H9 (cell line): ENCODE results near the gene STX16. TPM values are rescaled to one million over a fixed set of nuclear protein-coding genes. Genes with fewer than 3 reads are reported as not detected.

Source experiments
- DNase-seq: peaks from one replicate; pipeline ENCODE4 v3.0.0-alpha.2; 2017
- H2AFZ ChIP-seq: one replicate; pipeline ENCODE4 v1.6.1; 2013; ENCODE audit warnings: mild to moderate bottlenecking, low read length, control low read depth, moderate library complexity
- H2AK5ac ChIP-seq: 2 replicates; pipeline ENCODE4 v1.6.1; 2013; ENCODE audit warnings: low read length, control low read depth, mixed read lengths; ENCODE audit not compliant: insufficient read length
- H2BK120ac ChIP-seq: one replicate; pipeline ENCODE4 v1.6.1; 2013; ENCODE audit warnings: low read depth, mild to moderate bottlenecking, low read length, control low read depth, inconsistent platforms; ENCODE audit not compliant: poor library complexity, severe bottlenecking
- H2BK12ac ChIP-seq: 2 replicates; pipeline ENCODE4 v1.6.1; 2013; ENCODE audit warnings: low read length, control low read depth, mixed read lengths, low read depth; ENCODE audit not compliant: insufficient read length
- H2BK15ac ChIP-seq: 2 replicates; pipeline ENCODE4 v1.6.1; 2013; ENCODE audit warnings: low read depth, low read length, control low read depth
- H2BK20ac ChIP-seq: one replicate; pipeline ENCODE4 v1.6.1; 2013; ENCODE audit warnings: low read depth, mild to moderate bottlenecking, low read length, control low read depth, inconsistent platforms; ENCODE audit not compliant: poor library complexity, severe bottlenecking
- H2BK5ac ChIP-seq: 2 replicates; pipeline ENCODE4 v1.6.1; 2013; ENCODE audit warnings: low read length, control low read depth, mixed read lengths; ENCODE audit not compliant: insufficient read length
- H3K14ac ChIP-seq: 2 replicates; pipeline ENCODE4 v1.6.1; 2013; ENCODE audit warnings: low read length, control low read depth; ENCODE audit not compliant: insufficient read depth
- H3K18ac ChIP-seq: 2 replicates; pipeline ENCODE4 v1.6.1; 2013; ENCODE audit warnings: low read depth, mild to moderate bottlenecking, mixed read lengths, low read length, control low read depth; ENCODE audit not compliant: insufficient read length
- H3K23ac ChIP-seq: 2 replicates; pipeline ENCODE4 v1.6.1; 2013; ENCODE audit warnings: low read length, control low read depth, mixed read lengths, low read depth; ENCODE audit not compliant: insufficient read length
- H3K23me2 ChIP-seq: 2 replicates; pipeline ENCODE4 v1.6.1; 2013; ENCODE audit warnings: low read depth, mild to moderate bottlenecking, mixed read lengths, low read length, control low read depth; ENCODE audit not compliant: insufficient read length, poor library complexity, severe bottlenecking
- H3K27ac ChIP-seq: 2 replicates; pipeline ENCODE4 v1.5.1; 2013; ENCODE audit warnings: low read length, control low read depth, mixed read lengths, low read depth; ENCODE audit not compliant: insufficient read length
- H3K27me3 ChIP-seq: 2 replicates; pipeline ENCODE4 v1.6.1; 2013; ENCODE audit warnings: low read length, control low read depth, inconsistent platforms; ENCODE audit not compliant: insufficient read depth
- H3K4ac ChIP-seq: 2 replicates; pipeline ENCODE4 v1.6.1; 2013; ENCODE audit warnings: low read depth, mild to moderate bottlenecking, control low read depth, inconsistent platforms, low read length, moderate library complexity
- H3K4me1 ChIP-seq: 2 replicates; pipeline ENCODE4 v1.6.1; 2013; ENCODE audit warnings: low read length, control low read depth, inconsistent platforms; ENCODE audit not compliant: insufficient read depth
- H3K4me2 ChIP-seq: 2 replicates; pipeline ENCODE4 v1.6.1; 2013; ENCODE audit warnings: low read length, control low read depth, mixed read lengths; ENCODE audit not compliant: insufficient read length, insufficient read depth
- H3K56ac ChIP-seq: 2 replicates; pipeline ENCODE4 v1.6.1; 2013; ENCODE audit warnings: low read depth, mild to moderate bottlenecking, mixed read lengths, low read length, control low read depth; ENCODE audit not compliant: insufficient read length
- H3K79me1 ChIP-seq: 2 replicates; pipeline ENCODE4 v1.6.1; 2013; ENCODE audit warnings: low read depth, mild to moderate bottlenecking, moderate library complexity, low read length, control low read depth, inconsistent platforms; ENCODE audit not compliant: insufficient read depth, poor library complexity, severe bottlenecking
- H3K79me2 ChIP-seq: 2 replicates; pipeline ENCODE4 v1.6.1; 2013; ENCODE audit warnings: low read length, control low read depth, inconsistent platforms; ENCODE audit not compliant: insufficient read depth
- H3K9ac ChIP-seq: 2 replicates; pipeline ENCODE4 v1.6.1; 2013; ENCODE audit warnings: low read length, control low read depth, mixed read lengths; ENCODE audit not compliant: insufficient read length; ENCODE audit errors: extremely low read depth
- H3K9me3 ChIP-seq: one replicate; pipeline ENCODE4 v1.6.1; 2013; ENCODE audit warnings: low read depth, low read length, inconsistent platforms; ENCODE audit not compliant: control insufficient read depth
- H3T11ph ChIP-seq: one replicate; pipeline ENCODE4 v1.6.1; 2013; ENCODE audit warnings: mild to moderate bottlenecking, low read length, control low read depth, inconsistent platforms
- H4K20me1 ChIP-seq: one replicate; pipeline ENCODE4 v1.6.1; 2013; ENCODE audit not compliant: control insufficient read depth, insufficient read length, insufficient read depth
- H4K5ac ChIP-seq: 2 replicates; pipeline ENCODE4 v1.6.1; 2013; ENCODE audit warnings: low read depth, mild to moderate bottlenecking, mixed read lengths, low read length, control low read depth; ENCODE audit not compliant: insufficient read length
- H4K8ac ChIP-seq: replicated peaks from 2 replicates; pipeline ENCODE4 v1.6.1; 2013; ENCODE audit warnings: low read length, control low read depth, mixed read lengths, low read depth; ENCODE audit not compliant: insufficient read length
- H4K91ac ChIP-seq: 2 replicates; pipeline ENCODE4 v1.6.1; 2013; ENCODE audit warnings: low read depth, mild to moderate bottlenecking, moderate library complexity, mixed read lengths, low read length, control low read depth; ENCODE audit not compliant: insufficient read length
- H3K27ac Mint-ChIP-seq, 3 experiments: 2 replicates in 2 of 3; 3 replicates in 1 of 3; pipeline ENCODE4 v1.8.0; 2020 to 2021; ENCODE audit warnings: mixed read lengths in 3 of 3, mild to moderate bottlenecking in 1 of 3, moderate library complexity in 1 of 3
- H3K27me3 Mint-ChIP-seq: 2 replicates; pipeline ENCODE4 v1.8.0; 2021; ENCODE audit warnings: low read depth, mild to moderate bottlenecking, moderate library complexity, mixed read lengths
- H3K36me3 Mint-ChIP-seq, 3 experiments: 2 replicates in 2 of 3; 3 replicates in 1 of 3; pipeline ENCODE4 v1.8.0; 2020 to 2021; ENCODE audit warnings: low read depth in 3 of 3, mixed read lengths in 3 of 3; ENCODE audit not compliant: insufficient read depth in 1 of 3
- H3K4me1 Mint-ChIP-seq, 2 experiments: 2 replicates each; pipeline ENCODE4 v1.8.0; 2020; ENCODE audit warnings: mixed read lengths in 2 of 2
- H3K4me3 Mint-ChIP-seq, 2 experiments: 2 replicates in 1 of 2; 3 replicates in 1 of 2; pipeline ENCODE4 v1.8.0; 2020 to 2021; ENCODE audit warnings: mild to moderate bottlenecking in 2 of 2, mixed read lengths in 2 of 2, moderate library complexity in 1 of 2
- H3K9me3 Mint-ChIP-seq, 2 experiments: 2 replicates in 1 of 2; 3 replicates in 1 of 2; pipeline ENCODE4 v1.8.0; 2020; ENCODE audit warnings: mild to moderate bottlenecking in 2 of 2, mixed read lengths in 2 of 2, moderate library complexity in 1 of 2
- CTCF ChIP-seq: fragments of 200-600 bp; sonication (generic); conservative IDR thresholded peaks from 3 replicates; pipeline ENCODE4 v1.8.0; 2021; ENCODE audit warnings: antibody characterized with exemption, mild to moderate bottlenecking
- WGBS: extraction: QIAGEN DNeasy Blood & Tissue Kit; methylation state at CpG from one replicate; pipeline ENCODE4 v1.1.7; 2013; ENCODE audit warnings: missing lambda C conversion rate, low lambda C conversion rate, mixed read lengths; ENCODE audit not compliant: insufficient read length; ENCODE audit errors: extremely low coverage; 5-methylcytosine and 5-hydroxymethylcytosine counted together
- total RNA-seq: library from RNA; stranded (reverse); gene quantifications from 2 replicates; pipeline ENCODE4 v1.2.1, GENCODE V29; 2021

Gene STX16
- total RNA-seq, 1 experiment from 2014 or later, result 87.8 TPM

DNA sequence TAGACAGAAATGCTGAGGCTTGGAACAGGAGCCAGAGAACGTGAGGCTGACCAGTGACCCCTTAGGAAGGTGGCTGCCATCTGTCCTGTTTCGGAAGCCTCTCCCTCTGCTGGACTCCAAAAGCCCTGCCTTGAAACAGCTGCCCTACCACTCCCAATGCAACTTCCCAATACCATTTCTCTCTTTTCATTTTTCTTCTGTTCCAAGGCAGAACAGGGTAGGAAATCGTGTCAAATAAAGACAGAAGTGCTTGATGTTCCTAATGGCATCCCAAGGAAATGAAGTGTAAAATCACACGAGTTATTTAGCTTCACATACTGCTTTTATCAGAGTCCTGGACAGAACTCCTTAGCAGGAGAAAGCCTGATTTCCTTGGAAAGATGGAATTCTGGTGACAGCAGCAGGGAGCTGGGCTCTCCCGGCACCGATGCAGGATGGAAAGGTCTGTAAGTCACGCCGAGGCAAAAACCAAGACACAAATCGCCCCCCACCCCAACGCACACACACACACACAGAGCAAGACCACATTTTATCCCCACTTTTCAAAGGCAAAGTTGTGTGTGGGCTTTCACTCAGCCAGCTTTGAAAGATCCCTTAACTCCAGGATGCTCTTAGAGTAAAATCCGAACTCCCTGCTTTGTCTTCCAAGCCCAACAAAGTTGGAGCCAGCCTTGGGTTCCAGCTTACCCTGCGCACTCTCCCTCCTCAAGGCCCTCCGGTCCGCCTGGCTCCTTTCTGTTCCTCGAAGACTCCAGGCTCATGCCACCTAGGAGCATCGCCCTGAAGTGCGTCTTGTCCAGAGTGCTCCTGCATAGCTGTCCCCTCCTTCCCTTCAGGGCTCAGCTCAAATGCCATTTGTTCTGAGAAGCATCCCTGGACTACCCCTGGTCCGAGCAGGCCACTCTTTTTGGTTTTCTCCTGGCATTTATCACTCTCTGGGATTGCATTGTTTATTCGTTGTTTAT, 11.6 kb upstream of the STX16 start:
- peaks cover 2% of the 10 kb centered on the region for H4K20me1 ChIP-seq
- H3K9me3 ChIP-seq, result no peaks in the 10 kb centered on the region
- Mint-ChIP-seq H3K27me3 (peaks cover 10% of the 10 kb centered on the region), H3K36me3 (no peaks in the 10 kb centered on the region; a peak in 1 of 7 replicates), H3K9me3 (no peaks in the 10 kb centered on the region; a peak in 3 of 5 replicates), H3K4me3 (no peak overlapping the region), H3K4me1 (peaks cover 8 to 12% of the 10 kb centered on the region in 2 experiments; a peak in 2 of 4 replicates), H3K27ac (no peak overlapping the region)
- no peak overlapping the region for H4K91ac ChIP-seq
- no peak for DNase-seq
- no peak overlapping the region for H3K27ac ChIP-seq
- H3K79me1 ChIP-seq, result no peaks in the 10 kb centered on the region
- no peaks in the 10 kb centered on the region for H3K4me1 ChIP-seq
- H2BK12ac ChIP-seq, result no peak overlapping the region
- no peak overlapping the region for H3K18ac ChIP-seq
- H3K4me2 ChIP-seq, result no peak overlapping the region
- no peak overlapping the region for H3T11ph ChIP-seq
- no peak overlapping the region for H3K4ac ChIP-seq
- no peak overlapping the region for H3K9ac ChIP-seq
- no peak overlapping the region for H3K23ac ChIP-seq
- no peaks in the 10 kb centered on the region for H3K79me2 ChIP-seq
- H4K8ac ChIP-seq, result no peak overlapping the region
- no peaks in the 10 kb centered on the region for H3K27me3 ChIP-seq
- H4K5ac ChIP-seq, result no peak overlapping the region
- no peak overlapping the region for H2BK20ac ChIP-seq
- H2BK5ac ChIP-seq, result no peak overlapping the region
- no peak overlapping the region for H3K56ac ChIP-seq
- H2BK120ac ChIP-seq, result no peak overlapping the region
- no CpG with 5 or more reads among the region's 19 CpGs for WGBS
- no peak overlapping the region for H2BK15ac ChIP-seq
- no peak overlapping the region for H2AK5ac ChIP-seq
- H3K23me2 ChIP-seq, result no peaks in the 10 kb centered on the region
- no peak overlapping the region for H2AFZ ChIP-seq
- no peak overlapping the region for H3K14ac ChIP-seq
- TF ChIP-seq CTCF, result no peak; the same call in 2 of the 3 replicates
